Nephron progenitor cell (in vitro differentiated cells): ENCODE results near the gene SLN.

Experiments
- DNase-seq: peaks from one replicate; pipeline ENCODE4 v3.0.0; 2021
- H3K27ac Mint-ChIP-seq: 2 replicates; pipeline ENCODE4 v1.8.0; 2021; ENCODE audit warnings: mild to moderate bottlenecking, moderate library complexity, mixed read lengths
- H3K27me3 Mint-ChIP-seq: 2 replicates; pipeline ENCODE4 v1.8.0; 2021; ENCODE audit warnings: mild to moderate bottlenecking, low read depth, mixed read lengths; ENCODE audit not compliant: poor library complexity
- H3K36me3 Mint-ChIP-seq: 2 replicates; pipeline ENCODE4 v1.8.0; 2021; ENCODE audit warnings: low read depth, mixed read lengths
- H3K4me1 Mint-ChIP-seq: 2 replicates; pipeline ENCODE4 v1.8.0; 2021; ENCODE audit warnings: mixed read lengths
- H3K4me3 Mint-ChIP-seq: 2 replicates; pipeline ENCODE4 v1.8.0; 2021; ENCODE audit warnings: mild to moderate bottlenecking, moderate library complexity, mixed read lengths
- H3K9me3 Mint-ChIP-seq: 2 replicates; pipeline ENCODE4 v1.8.0; 2021; ENCODE audit warnings: mild to moderate bottlenecking, moderate library complexity, mixed read lengths
- TF ChIP-seq, protein P1 (sequence below): fragments of 200-600 bp; sonication (generic); IDR thresholded peaks from 2 replicates; pipeline ENCODE4 v1.5.0; 2021; ENCODE audit warnings: antibody characterized with exemption

SLN gene

DNA sequence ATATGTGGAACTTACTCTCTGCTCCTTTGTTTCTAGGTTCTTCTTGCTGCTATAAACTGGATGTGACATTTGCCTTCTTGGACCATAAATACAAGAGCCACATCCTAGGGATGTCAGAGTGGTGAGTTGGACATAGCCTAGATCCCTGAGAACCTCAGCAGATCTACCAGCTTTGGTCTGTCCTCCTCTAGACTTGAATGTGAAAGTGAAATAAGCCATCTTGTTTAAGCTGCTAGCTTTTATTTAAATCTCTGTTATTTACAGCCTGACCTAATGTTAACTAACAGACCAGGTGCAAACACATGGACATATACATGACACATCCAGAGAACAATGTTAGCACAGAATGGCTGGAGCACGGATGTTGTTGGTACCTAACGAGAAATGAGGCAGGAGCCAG lies 36.0 kb downstream of the SLN start:
- Mint-ChIP-seq H3K9me3 (no peaks in the 10 kb centered on the region), H3K36me3 (no peaks in the 10 kb centered on the region), H3K27ac (no peak overlapping the region), H3K4me3 (no peak overlapping the region), H3K27me3 (peaks cover 8% of the 10 kb centered on the region), H3K4me1 (no peaks in the 10 kb centered on the region)
- TF ChIP-seq, protein P1, sequence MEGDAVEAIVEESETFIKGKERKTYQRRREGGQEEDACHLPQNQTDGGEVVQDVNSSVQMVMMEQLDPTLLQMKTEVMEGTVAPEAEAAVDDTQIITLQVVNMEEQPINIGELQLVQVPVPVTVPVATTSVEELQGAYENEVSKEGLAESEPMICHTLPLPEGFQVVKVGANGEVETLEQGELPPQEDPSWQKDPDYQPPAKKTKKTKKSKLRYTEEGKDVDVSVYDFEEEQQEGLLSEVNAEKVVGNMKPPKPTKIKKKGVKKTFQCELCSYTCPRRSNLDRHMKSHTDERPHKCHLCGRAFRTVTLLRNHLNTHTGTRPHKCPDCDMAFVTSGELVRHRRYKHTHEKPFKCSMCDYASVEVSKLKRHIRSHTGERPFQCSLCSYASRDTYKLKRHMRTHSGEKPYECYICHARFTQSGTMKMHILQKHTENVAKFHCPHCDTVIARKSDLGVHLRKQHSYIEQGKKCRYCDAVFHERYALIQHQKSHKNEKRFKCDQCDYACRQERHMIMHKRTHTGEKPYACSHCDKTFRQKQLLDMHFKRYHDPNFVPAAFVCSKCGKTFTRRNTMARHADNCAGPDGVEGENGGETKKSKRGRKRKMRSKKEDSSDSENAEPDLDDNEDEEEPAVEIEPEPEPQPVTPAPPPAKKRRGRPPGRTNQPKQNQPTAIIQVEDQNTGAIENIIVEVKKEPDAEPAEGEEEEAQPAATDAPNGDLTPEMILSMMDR, result no peak
- DNase-seq, result no peak

DNA sequence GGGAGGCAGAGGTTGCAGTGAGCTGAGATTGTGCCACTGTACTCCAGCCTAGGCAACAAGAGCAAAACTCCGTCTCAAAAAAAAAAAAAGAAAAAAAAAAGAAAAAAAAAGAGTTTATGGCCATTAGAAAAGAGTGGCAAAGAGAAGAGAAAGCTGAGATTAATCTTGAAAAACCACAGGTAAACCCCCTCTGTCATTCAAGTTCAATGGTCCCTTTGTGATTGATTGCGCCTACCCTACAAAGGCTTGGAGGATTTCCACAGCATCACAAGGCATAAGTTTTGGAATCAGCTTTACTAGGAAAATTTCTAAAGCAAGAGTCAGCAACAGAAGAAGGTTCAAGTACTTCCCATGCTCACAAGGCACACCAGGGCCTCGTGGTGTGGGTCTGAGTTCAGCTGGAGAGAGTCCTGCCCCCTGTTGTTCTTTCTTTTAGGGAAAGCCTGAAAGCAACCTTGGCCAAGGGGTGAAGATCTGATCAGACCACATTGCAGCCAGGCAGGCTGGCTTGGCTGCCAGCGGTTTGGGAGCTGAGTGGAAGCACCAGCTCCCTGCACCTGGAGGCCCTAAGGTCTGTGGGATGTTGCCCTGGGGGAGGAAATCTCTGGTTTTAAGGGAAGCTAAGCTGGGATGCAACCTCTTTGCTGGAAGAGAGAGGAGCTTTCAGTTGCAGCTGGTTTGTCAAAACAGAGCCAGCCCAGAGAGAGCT lies 41.8 kb downstream of the SLN start:
- no peaks in the 10 kb centered on the region for H3K27me3 Mint-ChIP-seq
- H3K36me3 Mint-ChIP-seq, result no peaks in the 10 kb centered on the region
- no peak for DNase-seq

GRCh38 chr11:107669191-107669740 lies 42.6 kb downstream of the SLN start:
- H3K4me1 Mint-ChIP-seq, result no peaks in the 10 kb centered on the region
- H3K9me3 Mint-ChIP-seq, result no peaks in the 10 kb centered on the region
- H3K27ac Mint-ChIP-seq, result no peak overlapping the region
- DNase-seq, result no peak
- TF ChIP-seq, protein P1, result no peak
- no peaks in the 10 kb centered on the region for H3K27me3 Mint-ChIP-seq
- no peaks in the 10 kb centered on the region for H3K36me3 Mint-ChIP-seq
- H3K4me3 Mint-ChIP-seq, result no peak overlapping the region

More for the DNA sequence above, 41.8 kb downstream of the SLN start:
- TF ChIP-seq, protein P1, result no peak
- Mint-ChIP-seq H3K4me3 (no peak overlapping the region), H3K4me1 (no peaks in the 10 kb centered on the region), H3K27ac (no peak overlapping the region), H3K9me3 (no peaks in the 10 kb centered on the region)

DNA sequence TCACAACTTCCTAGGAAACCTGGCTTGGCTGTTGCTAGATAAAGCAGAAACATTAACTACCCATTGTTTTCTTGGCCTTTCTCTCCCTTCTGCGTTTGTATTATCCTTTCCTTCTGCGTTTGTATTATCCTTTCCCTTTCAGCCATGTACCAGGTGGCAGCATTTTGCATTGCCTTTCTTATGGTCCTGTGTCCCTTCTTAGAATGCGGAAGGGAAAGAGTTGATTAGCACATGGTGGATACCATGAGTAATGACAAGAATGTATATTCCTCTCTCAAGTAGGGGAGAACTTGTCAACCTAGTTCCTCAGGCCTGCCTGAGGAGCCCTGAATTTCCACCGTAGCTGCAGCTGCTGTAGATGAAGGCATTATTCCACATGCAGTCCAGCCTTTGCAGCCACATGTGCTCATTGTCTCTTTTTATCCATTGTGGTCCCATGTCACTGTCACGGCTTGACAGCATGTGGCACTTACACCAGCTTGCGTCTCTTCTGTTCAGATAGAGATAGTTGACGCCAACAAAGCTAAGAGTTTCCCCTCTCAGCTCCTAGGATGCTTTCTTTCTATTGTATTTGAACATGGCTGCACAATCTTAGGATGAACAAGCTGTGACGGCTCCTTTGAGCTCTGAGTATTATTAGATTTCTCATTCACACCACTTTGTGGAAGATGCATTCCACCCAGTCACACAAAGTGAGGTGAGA lies 44.8 kb downstream of the SLN start:
- no peak overlapping the region for H3K4me3 Mint-ChIP-seq
- no peaks in the 10 kb centered on the region for H3K4me1 Mint-ChIP-seq
- H3K36me3 Mint-ChIP-seq, result no peaks in the 10 kb centered on the region
- H3K27me3 Mint-ChIP-seq, result no peaks in the 10 kb centered on the region
- no peak overlapping the region for H3K27ac Mint-ChIP-seq
- DNase-seq, result no peak
- TF ChIP-seq, protein P1, result no peak
- H3K9me3 Mint-ChIP-seq, result no peaks in the 10 kb centered on the region

DNA sequence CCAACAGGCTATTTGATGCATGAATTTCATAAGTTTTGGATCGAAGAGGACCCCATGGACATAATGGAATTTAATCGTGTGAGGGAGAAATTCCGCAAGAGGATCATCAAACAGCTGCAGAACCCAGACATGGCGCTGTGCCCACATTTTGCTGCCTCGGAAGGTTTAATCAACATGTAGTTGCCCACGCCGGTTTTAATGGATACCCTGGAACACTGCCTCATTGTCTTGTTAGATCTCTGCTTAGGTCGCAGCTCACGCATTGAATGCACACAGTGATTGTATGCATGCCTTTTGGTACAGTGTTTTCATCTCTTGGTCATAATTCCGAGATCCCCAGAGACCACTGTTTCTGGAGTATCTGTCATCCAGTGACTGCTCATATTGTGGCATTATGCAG lies 46.8 kb downstream of the SLN start:
- H3K4me1 Mint-ChIP-seq, result no peaks in the 10 kb centered on the region
- no peak overlapping the region for H3K4me3 Mint-ChIP-seq
- TF ChIP-seq, protein P1, result no peak
- DNase-seq, result no peak
- peaks cover 4% of the 10 kb centered on the region for H3K27me3 Mint-ChIP-seq
- no peaks in the 10 kb centered on the region for H3K36me3 Mint-ChIP-seq
- H3K27ac Mint-ChIP-seq, result no peak overlapping the region
- H3K9me3 Mint-ChIP-seq, result no peaks in the 10 kb centered on the region
